ENCODE measurements around the gene PRKX. TPM values are rescaled to one million over a fixed set of nuclear protein-coding genes. Genes with fewer than 3 reads are reported as not detected.
A peak's percentile ranks its signal among the peaks of the same experiment; 100 is the strongest.
"Not testable (repeated sequence)": the region's sequence is repeated elsewhere in the genome, so short reads cannot be mapped to it uniquely, and the experiment has no call there.

Gene PRKX
- total RNA-seq, 1 donor from 2014 or later, result 17.1 TPM

- Mint-ChIP-seq H3K36me3 (ENCODE audit: low read depth) (no peaks in the 10 kb centered on the region), H3K27me3 (ENCODE audit: low read depth) (peaks cover 2% of the 10 kb centered on the region), H3K4me3 (ENCODE audit: unreplicated experiment) (no peak overlapping the region), H3K27ac (ENCODE audit: unreplicated experiment) (no peak overlapping the region), H3K9me3 (ENCODE audit: low read depth) (no peaks in the 10 kb centered on the region), H3K4me1 (ENCODE audit: low read depth) (peaks cover 5% of the 10 kb centered on the region)
- no peak for TF ChIP-seq CTCF (IDR thresholded peaks at IDR 0.05)
- DNase-seq (ENCODE audit: low spot score), result no peak
Observed at GRCh38 chrX:3717742-3718420, 4.4 kb upstream of the PRKX start.

GRCh38 chrX:3715921-3716320 is 2.5 kb upstream of the PRKX start:
- Mint-ChIP-seq H3K4me3 (ENCODE audit: unreplicated experiment) (no peak overlapping the region), H3K9me3 (ENCODE audit: low read depth) (no peaks in the 10 kb centered on the region), H3K27me3 (ENCODE audit: low read depth) (no peaks in the 10 kb centered on the region), H3K36me3 (ENCODE audit: low read depth) (peaks cover 1% of the 10 kb centered on the region), H3K27ac (ENCODE audit: unreplicated experiment) (no peak overlapping the region), H3K4me1 (ENCODE audit: low read depth) (peaks cover 19% of the 10 kb centered on the region)
- TF ChIP-seq CTCF (IDR thresholded peaks at IDR 0.05), result no peak
- no peak for DNase-seq (ENCODE audit: low spot score)

GRCh38 chrX:3714706-3715479 is 1.4 kb upstream of the PRKX start:
- not testable (repeated sequence) for H3K4me3 Mint-ChIP-seq (ENCODE audit: unreplicated experiment); H3K36me3 Mint-ChIP-seq (ENCODE audit: low read depth); H3K9me3 Mint-ChIP-seq (ENCODE audit: low read depth); H3K27me3 Mint-ChIP-seq (ENCODE audit: low read depth); DNase-seq (ENCODE audit: low spot score); H3K27ac Mint-ChIP-seq (ENCODE audit: unreplicated experiment)
- H3K4me1 Mint-ChIP-seq (ENCODE audit: low read depth), result peaks cover 19% of the 10 kb centered on the region

GRCh38 chrX:3713937-3714434 is 537 bp upstream of the PRKX start:
- peaks cover 19% of the 10 kb centered on the region for H3K4me1 Mint-ChIP-seq (ENCODE audit: low read depth)
- H3K27me3 Mint-ChIP-seq (ENCODE audit: low read depth), result no peaks in the 10 kb centered on the region
- H3K36me3 Mint-ChIP-seq (ENCODE audit: low read depth), result peaks cover 1% of the 10 kb centered on the region
- H3K27ac Mint-ChIP-seq (ENCODE audit: unreplicated experiment), result no peak overlapping the region
- no peaks in the 10 kb centered on the region for H3K9me3 Mint-ChIP-seq (ENCODE audit: low read depth)
- H3K4me3 Mint-ChIP-seq (ENCODE audit: unreplicated experiment), result peak overlapping the region; percentile 75
- DNase-seq (ENCODE audit: low spot score), result no peak
- TF ChIP-seq CTCF (IDR thresholded peaks at IDR 0.05), result no peak

GRCh38 chrX:3712870-3713224 is 602 bp downstream of the PRKX start:
- peaks cover 19% of the 10 kb centered on the region for H3K4me1 Mint-ChIP-seq (ENCODE audit: low read depth)
- no peaks in the 10 kb centered on the region for H3K9me3 Mint-ChIP-seq (ENCODE audit: low read depth)
- peak; percentile 32 for TF ChIP-seq CTCF (IDR thresholded peaks at IDR 0.05)
- peak; percentile 94 for DNase-seq (ENCODE audit: low spot score)
- no peak overlapping the region for H3K27ac Mint-ChIP-seq (ENCODE audit: unreplicated experiment)
- H3K4me3 Mint-ChIP-seq (ENCODE audit: unreplicated experiment), result peak overlapping the region; percentile 92
- no peaks in the 10 kb centered on the region for H3K27me3 Mint-ChIP-seq (ENCODE audit: low read depth)
- H3K36me3 Mint-ChIP-seq (ENCODE audit: low read depth), result peaks cover 1% of the 10 kb centered on the region
